ENCODE data around the gene NR2C1. TPM values are rescaled to one million over a fixed set of nuclear protein-coding genes. Genes with fewer than 3 reads are reported as not detected.
A peak's percentile ranks its signal among the peaks of the same experiment; 100 is the strongest.
"Not testable (repeated sequence)": the region's sequence is repeated elsewhere in the genome, so short reads cannot be mapped to it uniquely, and the experiment has no call there.

The NR2C1 gene
- total RNA-seq, 1 donor from 2014 or later: 40.1 TPM

DNA sequence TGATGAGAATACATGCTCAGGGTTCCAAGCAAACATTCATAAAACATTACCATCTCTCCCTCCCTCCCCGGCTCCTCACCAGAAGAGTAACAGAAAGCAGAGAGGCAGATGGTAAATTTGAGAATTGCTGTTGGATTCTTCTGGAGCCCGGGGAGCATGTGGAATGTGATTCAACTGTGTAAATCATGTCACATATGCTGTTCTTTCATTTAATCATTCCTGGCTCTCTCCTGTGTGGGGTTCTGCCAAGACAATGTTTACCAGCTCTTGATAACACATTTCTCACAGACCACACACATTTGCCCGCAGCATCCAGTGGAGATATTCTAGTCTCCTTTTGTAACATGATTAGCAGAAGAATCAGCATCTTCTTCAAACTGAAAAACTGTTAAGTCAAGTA is 23.4 kb upstream of the NR2C1 start:
- DNase-seq: no peak
- H3K27ac ChIP-seq (replicated peaks): peak overlapping the region; percentile 54
- H3K4me3 ChIP-seq: no peak overlapping the region
- intact Hi-C loops (cut with micrococcal nuclease): no loop called here
- TF ChIP-seq, protein P1, sequence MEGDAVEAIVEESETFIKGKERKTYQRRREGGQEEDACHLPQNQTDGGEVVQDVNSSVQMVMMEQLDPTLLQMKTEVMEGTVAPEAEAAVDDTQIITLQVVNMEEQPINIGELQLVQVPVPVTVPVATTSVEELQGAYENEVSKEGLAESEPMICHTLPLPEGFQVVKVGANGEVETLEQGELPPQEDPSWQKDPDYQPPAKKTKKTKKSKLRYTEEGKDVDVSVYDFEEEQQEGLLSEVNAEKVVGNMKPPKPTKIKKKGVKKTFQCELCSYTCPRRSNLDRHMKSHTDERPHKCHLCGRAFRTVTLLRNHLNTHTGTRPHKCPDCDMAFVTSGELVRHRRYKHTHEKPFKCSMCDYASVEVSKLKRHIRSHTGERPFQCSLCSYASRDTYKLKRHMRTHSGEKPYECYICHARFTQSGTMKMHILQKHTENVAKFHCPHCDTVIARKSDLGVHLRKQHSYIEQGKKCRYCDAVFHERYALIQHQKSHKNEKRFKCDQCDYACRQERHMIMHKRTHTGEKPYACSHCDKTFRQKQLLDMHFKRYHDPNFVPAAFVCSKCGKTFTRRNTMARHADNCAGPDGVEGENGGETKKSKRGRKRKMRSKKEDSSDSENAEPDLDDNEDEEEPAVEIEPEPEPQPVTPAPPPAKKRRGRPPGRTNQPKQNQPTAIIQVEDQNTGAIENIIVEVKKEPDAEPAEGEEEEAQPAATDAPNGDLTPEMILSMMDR (IDR thresholded peaks at IDR 0.05; ENCODE audit: borderline replicate concordance): no peak
- H3K9me3 ChIP-seq (replicated peaks): no peaks in the 10 kb centered on the region
- H3K27me3 ChIP-seq (ENCODE audit: low read depth): no peaks in the 10 kb centered on the region
- H3K4me1 ChIP-seq: peaks cover 39% of the 10 kb centered on the region
- peaks cover 13% of the 10 kb centered on the region for H3K36me3 ChIP-seq

DNA sequence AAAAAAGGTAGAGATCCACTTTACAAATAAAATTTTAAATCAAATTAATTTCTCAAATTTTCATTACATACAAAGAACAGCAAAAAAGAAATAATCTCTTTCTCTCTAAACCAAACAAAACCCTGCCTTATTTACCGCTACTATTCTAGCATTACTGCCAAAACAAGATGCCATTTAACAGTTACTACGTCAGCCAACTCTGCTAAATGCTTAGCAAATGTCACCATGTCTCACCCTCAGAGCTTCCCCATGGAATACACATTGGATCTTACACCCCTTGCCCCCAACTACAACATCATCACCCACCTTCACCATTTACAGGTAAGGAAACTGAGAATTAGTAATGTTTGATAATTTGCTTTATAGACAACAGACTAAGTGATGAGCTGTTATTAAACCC is 23.0 kb upstream of the NR2C1 start:
- intact Hi-C loops (cut with micrococcal nuclease): no loop called here
- TF ChIP-seq, protein P1 (IDR thresholded peaks at IDR 0.05; ENCODE audit: borderline replicate concordance): no peak

DNA sequence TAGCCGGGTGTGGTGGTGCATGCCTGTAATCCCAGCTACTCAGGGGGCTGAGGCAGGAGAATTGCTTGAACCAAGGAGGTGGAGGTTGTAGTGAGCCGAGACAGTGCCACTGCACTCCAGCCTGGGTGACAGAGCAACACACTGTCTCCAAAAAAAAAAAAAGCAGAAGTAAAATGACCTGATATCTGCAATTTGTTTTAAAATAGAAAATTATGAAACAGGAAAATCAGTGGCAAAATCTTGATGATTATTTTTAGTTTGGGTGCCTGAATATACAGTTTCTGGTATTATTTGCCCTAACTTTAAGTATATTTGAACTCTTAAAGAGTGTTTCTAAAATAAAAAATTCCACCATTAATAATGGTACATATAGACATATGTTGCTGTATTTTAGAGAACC is 22.4 kb upstream of the NR2C1 start:
- peak overlapping the region; percentile 54 for H3K27ac ChIP-seq (replicated peaks)
- not testable (repeated sequence) for DNase-seq

More for the DNA sequence above, 23.0 kb upstream of the NR2C1 start:
- DNase-seq: no peak
- peak overlapping the region; percentile 54 for H3K27ac ChIP-seq (replicated peaks)
- no peaks in the 10 kb centered on the region for H3K9me3 ChIP-seq (replicated peaks)
- peaks cover 39% of the 10 kb centered on the region for H3K4me1 ChIP-seq
- no peaks in the 10 kb centered on the region for H3K27me3 ChIP-seq (ENCODE audit: low read depth)
- H3K36me3 ChIP-seq: peaks cover 18% of the 10 kb centered on the region
- H3K4me3 ChIP-seq: no peak overlapping the region

DNA sequence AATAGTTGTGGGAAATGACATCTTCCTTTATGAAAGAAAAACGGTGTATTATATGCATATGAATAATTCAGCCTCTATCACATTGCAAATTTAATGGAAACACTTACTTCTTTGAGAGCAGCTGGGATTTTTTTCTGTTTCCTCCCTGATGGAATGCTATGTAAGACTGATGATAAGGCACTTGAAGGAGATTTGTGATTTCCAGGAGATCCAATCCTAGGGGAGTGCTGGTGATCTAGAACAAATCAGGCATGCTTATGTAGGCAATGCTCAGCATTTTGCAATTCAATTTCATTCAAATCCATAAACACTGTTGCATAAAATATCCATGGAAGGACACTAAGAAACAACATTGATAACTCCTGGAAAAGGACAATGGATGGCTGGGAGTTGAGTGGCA is 16.0 kb upstream of the NR2C1 start:
- Histone ChIP-seq H3K4me3 (no peak overlapping the region), H3K36me3 (peaks cover 48% of the 10 kb centered on the region), H3K4me1 (peaks cover 5% of the 10 kb centered on the region), H3K9me3 (replicated peaks) (no peaks in the 10 kb centered on the region), H3K27me3 (ENCODE audit: low read depth) (no peaks in the 10 kb centered on the region), H3K27ac (replicated peaks) (no peak overlapping the region)
- intact Hi-C loops (cut with micrococcal nuclease): no loop called here
- TF ChIP-seq, protein P1 (IDR thresholded peaks at IDR 0.05; ENCODE audit: borderline replicate concordance): no peak
- DNase-seq: no peak

More for the DNA sequence above, 22.4 kb upstream of the NR2C1 start:
- H3K27me3 ChIP-seq (ENCODE audit: low read depth); H3K4me3 ChIP-seq; H3K9me3 ChIP-seq (replicated peaks); intact Hi-C loops (cut with micrococcal nuclease): not testable (repeated sequence)
- Histone ChIP-seq H3K4me1 (peaks cover 39% of the 10 kb centered on the region), H3K36me3 (peaks cover 21% of the 10 kb centered on the region)

GRCh38 chr12:95088379-95088778 is 15.0 kb upstream of the NR2C1 start:
- TF ChIP-seq, protein P1 (IDR thresholded peaks at IDR 0.05; ENCODE audit: borderline replicate concordance): no peak
- intact Hi-C loops (cut with micrococcal nuclease): no loop called here
- Histone ChIP-seq H3K9me3 (replicated peaks) (no peaks in the 10 kb centered on the region), H3K27me3 (ENCODE audit: low read depth) (no peaks in the 10 kb centered on the region), H3K4me1 (peaks cover 16% of the 10 kb centered on the region), H3K27ac (replicated peaks) (no peak overlapping the region), H3K4me3 (no peak overlapping the region), H3K36me3 (peaks cover 48% of the 10 kb centered on the region)
- no peak for DNase-seq

DNA sequence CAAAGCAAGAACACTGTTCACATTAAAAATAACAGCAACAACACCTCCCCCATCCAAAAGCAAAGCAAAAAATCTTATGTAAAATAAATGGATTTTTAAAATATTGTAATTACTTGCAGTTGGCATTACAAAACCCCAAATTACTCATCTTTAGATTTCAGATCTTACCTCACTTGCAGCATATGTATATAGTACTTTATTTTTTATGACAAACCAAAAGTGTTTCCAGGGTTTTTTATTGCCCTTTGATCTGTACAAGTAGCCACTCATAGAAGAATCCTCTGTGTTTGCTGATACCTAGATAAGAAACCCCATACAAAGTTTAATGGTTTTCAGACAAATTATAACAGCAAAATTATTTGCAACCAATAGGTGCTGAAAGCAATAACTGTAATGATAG is 12.2 kb upstream of the NR2C1 start:
- H3K4me3 ChIP-seq: no peak overlapping the region
- H3K4me1 ChIP-seq: peaks cover 21% of the 10 kb centered on the region
- no peak for DNase-seq
- H3K36me3 ChIP-seq: peaks cover 25% of the 10 kb centered on the region
- no peaks in the 10 kb centered on the region for H3K27me3 ChIP-seq (ENCODE audit: low read depth)
- intact Hi-C loops (cut with micrococcal nuclease): no loop called here
- no peak overlapping the region for H3K27ac ChIP-seq (replicated peaks)
- TF ChIP-seq, protein P1 (IDR thresholded peaks at IDR 0.05; ENCODE audit: borderline replicate concordance): no peak
- H3K9me3 ChIP-seq (replicated peaks): no peaks in the 10 kb centered on the region

All from left ventricle myocardium inferior (tissue), 1 donor.